Breast epithelium (tissue), 4 donors: ENCODE results near the gene TRPM3. TPM values are rescaled to one million over a fixed set of nuclear protein-coding genes. Genes with fewer than 3 reads are reported as not detected.
"Not testable (repeated sequence)": the region's sequence is repeated elsewhere in the genome, so short reads cannot be mapped to it uniquely, and the experiment has no call there.

Experiments used
- DNase-seq, 2 donors: peaks; one replicate each; pipeline ENCODE4 v3.0.0-alpha.2; 2019; ENCODE audit warnings: low spot score in 2 of 2
- H3K27ac ChIP-seq, 2 donors: fragments of 200-600 bp; sonication (generic) in 1 of 2; one replicate each; pipeline ENCODE4 v1.5.1; 2016 to 2019; ENCODE audit warnings: mild to moderate bottlenecking in 1 of 2
- H3K27me3 ChIP-seq, 2 donors: fragments of 200-600 bp; sonication (generic) in 1 of 2; one replicate each; pipeline versions ENCODE4 v1.5.1 to v1.6.0; 2017 to 2019; ENCODE audit warnings: control low read depth in 1 of 2, mild to moderate bottlenecking in 1 of 2
- H3K36me3 ChIP-seq: fragments of 200-600 bp; one replicate; pipeline ENCODE4 v1.5.1; 2019
- H3K4me1 ChIP-seq, 2 donors: fragments of 200-600 bp; sonication (generic); one replicate each; pipeline ENCODE4 v1.5.1; 2016 to 2019; ENCODE audit warnings: control low read depth in 1 of 2
- H3K4me3 ChIP-seq, 3 donors: fragments of 200-600 bp; sonication (generic); 1 replicate in 2 of 3; 2 replicates in 1 of 3; pipeline ENCODE4 v1.5.1; 2016 to 2019; ENCODE audit warnings: mild to moderate bottlenecking in 3 of 3, moderate library complexity in 2 of 3
- H3K9me3 ChIP-seq, 2 donors: fragments of 200-600 bp; sonication (generic) in 1 of 2; one replicate each; pipeline ENCODE4 v1.5.1; 2016 to 2019; ENCODE audit warnings: control low read depth in 1 of 2
- CTCF ChIP-seq, 3 donors: fragments of 450-650 bp; IDR thresholded peaks; one replicate each; pipeline ENCODE4 v1.5.1; 2016 to 2017; ENCODE audit warnings: antibody characterized with exemption in 3 of 3, mild to moderate bottlenecking in 3 of 3, moderate library complexity in 3 of 3
- POLR2A ChIP-seq: fragments of 450-650 bp; IDR thresholded peaks from one replicate; pipeline ENCODE4 v1.6.1; 2016; ENCODE audit warnings: antibody characterized with exemption, mild to moderate bottlenecking, moderate library complexity
- POLR2AphosphoS5 ChIP-seq, 3 donors: sonication (generic); formaldehyde crosslinking; IDR thresholded peaks; one replicate each; pipeline ENCODE4 v1.6.1; 2017; ENCODE audit warnings: antibody characterized with exemption in 3 of 3
- intact Hi-C: fragments of 100-400 bp; cut with DNase I; formaldehyde crosslinking; loops from one replicate; pipeline ENCODE4 v1.15.1; 2023; ENCODE audit warnings: low total_unique reads
- total RNA-seq, 3 donors: library from RNA; depleted of rRNA; stranded (reverse); fragments of >200 nt; gene quantifications; one replicate each; pipeline ENCODE4 v1.1.0, GENCODE V29; 2016

Gene TRPM3
- total RNA-seq, 3 donors from 2014 or later, result 0.33 to 0.88 (median 0.64) TPM

- TF ChIP-seq CTCF (IDR thresholded peaks at IDR 0.05) (no peak), POLR2AphosphoS5 (IDR thresholded peaks at IDR 0.05) (no peak), POLR2A (no peak)
- Histone ChIP-seq H3K9me3 (no peaks in the 10 kb centered on the region), H3K36me3 (no peaks in the 10 kb centered on the region), H3K27me3 (no peaks in the 10 kb centered on the region), H3K27ac (no peak overlapping the region), H3K4me1 (no peaks in the 10 kb centered on the region), H3K4me3 (no peak overlapping the region)
- intact Hi-C loops, result no loop called here
- DNase-seq, result no peak
Measured at GRCh38 chr9:70749066-70749465, 372.4 kb downstream of the TRPM3 start.

- Histone ChIP-seq H3K4me1 (no peaks in the 10 kb centered on the region), H3K36me3 (no peaks in the 10 kb centered on the region), H3K4me3 (no peak overlapping the region), H3K27ac (no peak overlapping the region), H3K9me3 (no peaks in the 10 kb centered on the region), H3K27me3 (no peaks in the 10 kb centered on the region)
- TF ChIP-seq CTCF (IDR thresholded peaks at IDR 0.05), result no peak
- TF ChIP-seq POLR2A, result no peak
- TF ChIP-seq POLR2AphosphoS5 (IDR thresholded peaks at IDR 0.05), result no peak
- DNase-seq, result no peak
- intact Hi-C loops, result no loop called here
Measured at GRCh38 chr9:70747261-70747718, 374.1 kb downstream of the TRPM3 start.

- Histone ChIP-seq H3K36me3 (no peaks in the 10 kb centered on the region), H3K4me3 (no peak overlapping the region), H3K4me1 (no peaks in the 10 kb centered on the region), H3K27me3 (no peaks in the 10 kb centered on the region), H3K27ac (no peak overlapping the region), H3K9me3 (no peaks in the 10 kb centered on the region)
- DNase-seq, result no peak
- intact Hi-C loops, result no loop called here
- no peak for TF ChIP-seq CTCF (IDR thresholded peaks at IDR 0.05)
- no peak for TF ChIP-seq POLR2AphosphoS5 (IDR thresholded peaks at IDR 0.05)
- TF ChIP-seq POLR2A, result no peak
Measured at GRCh38 chr9:70746760-70747159, 374.7 kb downstream of the TRPM3 start.

GRCh38 chr9:70746316-70746715, 375.1 kb downstream of the TRPM3 start:
- Histone ChIP-seq H3K4me3 (no peak overlapping the region), H3K9me3 (no peaks in the 10 kb centered on the region), H3K36me3 (no peaks in the 10 kb centered on the region), H3K4me1 (no peaks in the 10 kb centered on the region), H3K27ac (no peak overlapping the region), H3K27me3 (no peaks in the 10 kb centered on the region)
- DNase-seq, result no peak
- intact Hi-C loops, result no loop called here
- no peak for TF ChIP-seq POLR2A
- TF ChIP-seq CTCF (IDR thresholded peaks at IDR 0.05), result no peak
- no peak for TF ChIP-seq POLR2AphosphoS5 (IDR thresholded peaks at IDR 0.05)

- H3K36me3 ChIP-seq, H3K9me3 ChIP-seq, H3K27me3 ChIP-seq, H3K27ac ChIP-seq, H3K4me1 ChIP-seq, intact Hi-C loops, H3K4me3 ChIP-seq, DNase-seq: not testable (repeated sequence)
Measured at GRCh38 chr9:70724794-70725193, 396.6 kb downstream of the TRPM3 start.

- H3K4me3 ChIP-seq, H3K4me1 ChIP-seq, H3K36me3 ChIP-seq, H3K9me3 ChIP-seq, DNase-seq, intact Hi-C loops, H3K27me3 ChIP-seq, H3K27ac ChIP-seq: not testable (repeated sequence)
Measured at GRCh38 chr9:70724025-70724424, 397.4 kb downstream of the TRPM3 start.

GRCh38 chr9:70706797-70707196, 414.6 kb downstream of the TRPM3 start:
- intact Hi-C loops, H3K4me1 ChIP-seq, H3K9me3 ChIP-seq, H3K27me3 ChIP-seq, H3K27ac ChIP-seq, H3K4me3 ChIP-seq, DNase-seq, H3K36me3 ChIP-seq: not testable (repeated sequence)
